Mucosa of rectum (tissue), 2 donors: ENCODE results near the gene KRT24.
"Not testable (repeated sequence)": the region's sequence is repeated elsewhere in the genome, so short reads cannot be mapped to it uniquely, and the experiment has no call there.

Experiments used
- H3K27ac ChIP-seq, 2 donors: one replicate each; pipeline ENCODE4 v1.7.0; 2013; ENCODE audit warnings: inconsistent platforms in 2 of 2, low read depth in 2 of 2, low read length in 2 of 2
- H3K27me3 ChIP-seq, 2 donors: one replicate each; pipeline ENCODE4 v1.7.0; 2013; ENCODE audit warnings: low read length in 2 of 2; ENCODE audit not compliant: control insufficient read depth in 2 of 2, insufficient read depth in 2 of 2
- H3K36me3 ChIP-seq, 2 donors: one replicate each; pipeline ENCODE4 v1.7.0; 2013; ENCODE audit warnings: low read length in 2 of 2; ENCODE audit not compliant: control insufficient read depth in 2 of 2, insufficient read depth in 2 of 2
- H3K4me1 ChIP-seq, 2 donors: one replicate each; pipeline ENCODE4 v1.7.0; 2013; ENCODE audit warnings: low read length in 2 of 2, mild to moderate bottlenecking in 1 of 2; ENCODE audit not compliant: control insufficient read depth in 2 of 2, insufficient read depth in 2 of 2
- H3K4me3 ChIP-seq, 2 donors: one replicate each; pipeline ENCODE4 v1.7.0; 2013; ENCODE audit warnings: low read length in 2 of 2
- H3K9ac ChIP-seq, 2 donors: one replicate each; pipeline ENCODE4 v1.7.0; 2013; ENCODE audit warnings: low read length in 2 of 2, low read depth in 1 of 2, mild to moderate bottlenecking in 1 of 2
- H3K9me3 ChIP-seq, 2 donors: one replicate each; pipeline ENCODE4 v1.7.0; 2013; ENCODE audit warnings: low read length in 2 of 2; ENCODE audit not compliant: control insufficient read depth in 2 of 2
- donor health status: healthy.
- donor health status: Normal muscosa, but diverticular disease.

KRT24 gene

DNA sequence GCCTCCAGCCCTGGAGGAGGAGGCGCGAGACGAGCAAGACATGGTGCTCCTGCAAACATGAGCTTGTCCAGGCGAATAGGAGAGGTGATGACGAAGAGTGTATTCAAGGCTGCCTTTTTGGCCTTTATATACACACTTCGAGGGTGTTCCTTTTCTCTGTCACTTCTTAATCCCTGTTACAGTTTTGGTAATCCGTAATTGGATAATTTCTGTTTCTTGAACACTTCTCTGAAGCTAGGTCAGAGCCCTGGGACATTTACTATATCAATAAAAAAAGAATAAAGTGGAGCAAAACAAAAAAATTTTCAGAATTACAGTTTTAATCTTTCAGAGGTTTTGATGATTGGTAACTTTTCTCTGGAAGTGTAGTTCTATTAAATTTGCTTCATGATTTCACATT lies at the start of gene KRT24:
Gene KRT24 (minus strand): TSS at position 101 of the 400 bp plus-strand sequence. CDS start 59 bp downstream, at position 42.
- Histone ChIP-seq H3K27ac (no peak within 1 kb of the TSS), H3K4me3 (no peak within 1 kb of the TSS), H3K4me1 (no peaks in the 10 kb centered on the region), H3K36me3 (no peaks in the 10 kb centered on the region), H3K27me3 (peaks cover 4 to 5% of the 10 kb centered on the region in 2 donors), H3K9ac (no peak within 1 kb of the TSS), H3K9me3 (no peaks in the 10 kb centered on the region)

DNA sequence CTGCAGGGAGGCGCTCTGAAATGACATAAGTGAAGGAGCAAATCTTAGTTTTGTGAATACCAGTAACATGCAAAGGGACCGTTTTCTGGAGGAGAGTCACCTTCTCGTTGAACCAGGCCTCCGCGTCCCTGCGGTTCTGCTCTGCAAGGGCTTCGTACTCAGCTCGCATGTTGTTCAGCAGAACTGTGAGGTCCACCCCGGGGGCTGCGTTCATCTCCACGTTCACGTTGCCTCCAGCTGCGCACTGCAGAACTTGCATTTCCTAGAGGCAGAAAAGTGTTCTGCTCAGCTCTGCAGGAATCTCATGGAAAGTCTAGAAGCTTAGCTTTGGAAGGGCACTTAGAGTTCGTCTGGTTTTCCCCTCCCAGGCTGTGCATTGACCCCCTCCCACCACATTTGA lies 47.5 kb upstream of the KRT24 start:
- Histone ChIP-seq H3K36me3 (no peaks in the 10 kb centered on the region), H3K9me3 (peaks cover 0 to 4% of the 10 kb centered on the region in 2 donors), H3K9ac (no peak overlapping the region), H3K4me3 (no peak overlapping the region), H3K27me3 (peaks cover 2 to 7% of the 10 kb centered on the region in 2 donors), H3K27ac (no peak overlapping the region), H3K4me1 (no peaks in the 10 kb centered on the region)

DNA sequence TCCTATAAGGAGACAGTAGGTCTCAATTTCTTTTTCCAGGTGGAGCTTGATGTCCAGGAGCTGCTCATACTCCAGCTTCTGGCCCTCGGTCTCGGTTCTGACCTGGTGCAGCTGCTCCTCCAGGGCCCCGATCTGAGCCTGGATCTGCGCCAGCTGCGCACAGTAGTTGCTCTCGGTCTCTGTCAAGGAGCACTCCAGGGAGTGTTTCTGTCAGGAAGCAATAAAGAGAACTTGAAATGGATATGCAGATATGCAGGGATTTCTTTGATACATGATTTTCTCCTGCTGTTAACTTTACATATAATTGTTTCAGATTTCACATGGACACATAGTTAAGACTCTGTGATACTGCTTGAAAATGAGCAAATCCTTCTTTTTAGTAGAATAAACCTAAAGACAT lies 46.8 kb upstream of the KRT24 start:
- no peaks in the 10 kb centered on the region for H3K4me1 ChIP-seq
- peaks cover 2 to 7% of the 10 kb centered on the region in 2 donors for H3K27me3 ChIP-seq
- H3K27ac ChIP-seq: no peak overlapping the region
- no peaks in the 10 kb centered on the region for H3K36me3 ChIP-seq
- no peak overlapping the region for H3K9ac ChIP-seq
- H3K4me3 ChIP-seq: no peak overlapping the region
- H3K9me3 ChIP-seq: peaks cover 0 to 4% of the 10 kb centered on the region in 2 donors

DNA sequence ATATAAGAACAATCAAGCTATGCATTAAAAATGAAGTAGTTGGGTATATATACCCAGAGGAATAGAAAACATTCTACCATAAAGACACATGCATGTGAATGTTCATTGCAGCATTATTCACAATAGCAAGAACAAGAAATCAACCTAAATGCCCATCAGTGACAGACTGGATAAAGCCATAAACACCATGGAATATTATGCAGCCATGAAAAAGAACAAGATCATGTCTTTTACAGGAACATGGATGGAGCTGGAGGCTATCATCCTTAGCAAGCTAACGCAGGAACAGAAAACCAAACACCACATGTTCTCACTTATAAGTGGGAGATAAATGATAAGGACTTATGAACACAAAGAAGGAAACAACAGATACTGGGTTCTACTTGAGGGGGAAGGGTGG lies 45.1 kb upstream of the KRT24 start:
- not testable (repeated sequence) for H3K4me1 ChIP-seq, H3K9ac ChIP-seq, H3K4me3 ChIP-seq, H3K9me3 ChIP-seq, H3K27ac ChIP-seq, H3K27me3 ChIP-seq, H3K36me3 ChIP-seq

DNA sequence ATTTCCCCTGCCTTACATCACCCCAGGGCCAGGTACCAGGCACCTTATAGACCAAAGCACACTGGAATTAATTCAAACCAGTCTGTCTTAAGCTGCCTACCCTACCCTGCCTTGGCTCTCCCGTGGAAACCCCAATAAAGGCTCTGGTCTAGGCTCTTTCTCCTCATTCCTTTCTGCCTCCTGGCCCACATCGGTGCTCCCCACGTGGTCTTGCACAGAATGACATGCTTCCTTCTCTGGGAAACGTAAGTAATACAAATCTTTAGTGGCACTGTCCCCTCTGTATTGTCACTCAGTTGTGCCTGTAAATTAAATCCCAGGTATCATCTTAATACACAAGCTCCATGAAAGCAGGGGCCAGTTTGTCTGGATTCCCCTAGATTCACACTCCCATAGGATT lies 35.0 kb upstream of the KRT24 start:
- H3K9ac ChIP-seq: no peak overlapping the region
- H3K4me3 ChIP-seq: no peak overlapping the region
- no peaks in the 10 kb centered on the region for H3K4me1 ChIP-seq
- peaks cover 4 to 13% of the 10 kb centered on the region in 2 donors for H3K27me3 ChIP-seq
- no peaks in the 10 kb centered on the region for H3K9me3 ChIP-seq
- no peaks in the 10 kb centered on the region for H3K36me3 ChIP-seq
- no peak overlapping the region for H3K27ac ChIP-seq

DNA sequence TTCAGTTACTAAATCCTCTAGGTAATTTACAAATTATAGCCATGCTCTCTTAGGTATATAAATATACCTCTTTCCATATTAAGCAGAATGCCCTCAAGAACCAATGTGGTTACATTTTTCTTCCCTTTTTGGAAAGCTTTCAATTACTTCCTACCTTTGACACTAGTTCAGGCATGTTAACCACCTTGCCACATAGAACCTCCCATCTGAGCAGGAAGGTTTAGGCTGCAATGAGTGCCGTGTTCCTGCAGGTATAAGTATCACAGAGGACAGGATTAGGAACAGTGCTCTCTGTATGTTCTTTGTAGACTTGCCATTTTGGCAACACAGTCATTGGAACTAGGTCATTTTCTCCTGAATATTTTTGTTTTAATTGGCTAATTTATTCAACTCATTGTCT lies 31.5 kb upstream of the KRT24 start:
- Histone ChIP-seq H3K9me3 (no peaks in the 10 kb centered on the region), H3K4me3 (no peak overlapping the region), H3K9ac (no peak overlapping the region), H3K4me1 (no peaks in the 10 kb centered on the region), H3K27ac (no peak overlapping the region), H3K36me3 (no peaks in the 10 kb centered on the region), H3K27me3 (peaks cover 0 to 14% of the 10 kb centered on the region in 2 donors)

DNA sequence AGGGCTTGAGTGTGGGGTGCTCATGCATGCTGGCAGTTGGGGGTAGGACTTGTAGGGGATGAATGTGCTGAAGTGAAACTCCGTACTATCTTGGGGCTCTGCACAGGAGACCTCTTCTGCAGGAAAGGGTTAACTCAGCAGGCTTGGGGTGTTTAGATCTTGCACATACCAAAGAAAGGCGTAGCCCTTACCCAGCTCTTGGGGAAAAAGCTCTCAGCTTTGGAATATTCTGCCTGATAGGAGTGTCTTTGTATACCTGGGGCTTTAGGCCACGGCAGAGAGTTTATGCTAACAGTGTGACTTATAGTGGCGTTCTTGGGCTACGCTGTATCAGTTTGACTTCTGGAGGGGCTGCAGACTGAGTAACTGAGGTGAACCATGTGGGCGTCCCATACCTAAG lies 30.5 kb upstream of the KRT24 start:
- H3K4me3 ChIP-seq: no peak overlapping the region
- H3K27me3 ChIP-seq: peaks cover 0 to 15% of the 10 kb centered on the region in 2 donors
- no peaks in the 10 kb centered on the region for H3K4me1 ChIP-seq
- H3K27ac ChIP-seq: no peak overlapping the region
- H3K36me3 ChIP-seq: no peaks in the 10 kb centered on the region
- no peaks in the 10 kb centered on the region for H3K9me3 ChIP-seq
- H3K9ac ChIP-seq: no peak overlapping the region

DNA sequence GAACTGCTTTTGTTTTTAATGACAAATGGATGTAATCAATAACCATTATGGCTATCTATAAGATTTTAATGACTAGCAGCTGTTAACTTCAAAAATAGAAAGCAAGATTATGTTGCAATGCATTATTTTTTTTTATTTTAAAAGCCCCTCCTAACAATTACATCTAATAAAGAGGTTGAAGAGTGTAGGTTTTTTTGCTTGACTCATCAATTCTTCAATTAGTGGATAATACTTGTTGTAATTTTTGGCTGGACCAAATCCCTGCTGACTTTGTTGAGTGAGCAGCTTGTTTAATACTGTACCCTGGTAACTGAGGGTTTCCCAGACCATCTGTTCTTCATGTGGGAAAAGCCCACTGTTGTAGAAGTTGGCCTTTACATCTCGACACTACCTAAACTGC lies 27.4 kb upstream of the KRT24 start:
- no peaks in the 10 kb centered on the region for H3K36me3 ChIP-seq
- no peak overlapping the region for H3K4me3 ChIP-seq
- H3K27me3 ChIP-seq: peaks cover 0 to 13% of the 10 kb centered on the region in 2 donors
- H3K9ac ChIP-seq: no peak overlapping the region
- H3K9me3 ChIP-seq: no peaks in the 10 kb centered on the region
- no peak overlapping the region for H3K27ac ChIP-seq
- no peaks in the 10 kb centered on the region for H3K4me1 ChIP-seq

DNA sequence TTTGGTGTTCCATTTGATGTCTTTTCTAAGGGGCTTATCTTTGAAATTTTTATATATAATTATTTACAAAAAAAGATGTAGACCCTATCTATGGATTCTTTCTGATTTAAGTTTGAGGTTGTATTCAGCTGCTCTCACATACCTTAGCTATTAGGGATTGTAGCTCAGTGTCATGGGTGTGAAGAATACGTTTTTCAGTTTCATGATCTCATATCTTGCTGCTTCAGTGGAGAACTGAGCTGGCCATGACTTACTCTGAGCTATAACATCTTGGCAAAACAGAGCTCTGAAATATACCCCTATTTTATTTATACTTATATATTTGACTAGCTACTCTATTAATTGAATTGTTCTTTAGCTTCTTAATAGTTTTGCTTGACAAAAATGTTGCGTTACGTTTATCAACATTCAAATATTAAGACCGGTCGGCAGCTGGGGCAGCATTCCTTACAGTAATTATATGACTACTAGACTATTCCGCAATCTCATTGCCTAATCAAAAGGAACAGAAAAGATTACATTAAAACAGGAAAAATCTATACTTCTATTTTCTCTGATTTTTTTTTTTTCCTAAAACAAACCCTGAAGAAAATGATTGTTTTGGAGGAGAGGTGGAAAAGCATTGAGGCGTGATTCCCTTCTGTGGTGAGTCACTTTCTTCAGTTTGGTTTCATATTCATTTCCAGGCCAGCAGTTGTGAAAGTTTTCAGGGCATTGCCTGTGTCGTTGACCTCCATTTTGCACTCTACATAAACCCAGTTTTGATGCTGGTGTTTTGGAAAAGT lies 24.1 kb upstream of the KRT24 start:
- Histone ChIP-seq H3K9me3 (no peaks in the 10 kb centered on the region), H3K27ac (no peak overlapping the region), H3K4me3 (no peak overlapping the region), H3K9ac (no peak overlapping the region), H3K4me1 (no peaks in the 10 kb centered on the region), H3K27me3 (peaks cover 0 to 7% of the 10 kb centered on the region in 2 donors), H3K36me3 (no peaks in the 10 kb centered on the region)

DNA sequence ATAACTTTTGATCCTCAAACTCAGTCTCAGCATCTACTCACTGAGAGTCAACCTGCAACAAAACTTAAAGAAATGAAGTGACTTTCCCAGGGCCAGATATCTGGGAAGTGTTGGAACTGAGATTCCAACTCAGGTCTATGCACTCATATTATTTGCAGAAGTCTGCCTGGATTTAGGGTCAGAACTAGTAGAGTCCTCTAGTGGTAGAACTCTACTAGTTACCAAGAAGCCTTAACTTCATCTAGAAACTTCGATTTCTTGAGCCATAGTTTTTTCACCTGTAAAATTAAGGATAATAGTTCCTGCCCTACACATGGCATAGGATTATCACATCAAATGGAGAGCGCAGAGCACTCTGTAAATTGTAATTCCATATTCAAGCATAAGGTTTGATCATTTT lies 23.4 kb upstream of the KRT24 start:
- Histone ChIP-seq H3K9ac (no peak overlapping the region), H3K27ac (no peak overlapping the region), H3K27me3 (peaks cover 0 to 7% of the 10 kb centered on the region in 2 donors), H3K4me3 (no peak overlapping the region), H3K36me3 (no peaks in the 10 kb centered on the region), H3K9me3 (no peaks in the 10 kb centered on the region), H3K4me1 (no peaks in the 10 kb centered on the region)
